Measurements from ENCODE around the gene TMEM229A.

Gene TMEM229A

DNA sequence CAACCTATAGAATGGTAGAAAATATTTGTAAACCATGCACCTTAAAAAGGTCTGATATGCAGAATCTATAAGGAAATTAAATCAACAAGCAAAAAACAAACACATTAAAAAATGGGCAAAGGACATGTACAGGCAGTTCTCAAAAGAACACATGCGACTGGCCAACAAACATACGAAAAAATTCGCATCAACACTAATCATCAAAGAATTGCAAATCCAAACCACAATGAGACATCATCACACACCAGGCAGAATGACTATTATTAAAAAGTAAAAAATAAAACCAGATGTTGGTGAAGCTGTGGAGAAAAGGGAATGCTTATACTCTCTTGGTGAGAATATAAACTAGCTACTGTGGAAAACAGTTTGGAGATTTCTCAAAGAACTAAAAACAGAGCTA, 33.2 kb downstream of the TMEM229A start:
- Histone ChIP-seq H3K4me3 (ENCODE audit: low read length, poor library complexity, severe bottlenecking) (no peak overlapping the region), H2AFZ (ENCODE audit: low read length) (no peak overlapping the region)

DNA sequence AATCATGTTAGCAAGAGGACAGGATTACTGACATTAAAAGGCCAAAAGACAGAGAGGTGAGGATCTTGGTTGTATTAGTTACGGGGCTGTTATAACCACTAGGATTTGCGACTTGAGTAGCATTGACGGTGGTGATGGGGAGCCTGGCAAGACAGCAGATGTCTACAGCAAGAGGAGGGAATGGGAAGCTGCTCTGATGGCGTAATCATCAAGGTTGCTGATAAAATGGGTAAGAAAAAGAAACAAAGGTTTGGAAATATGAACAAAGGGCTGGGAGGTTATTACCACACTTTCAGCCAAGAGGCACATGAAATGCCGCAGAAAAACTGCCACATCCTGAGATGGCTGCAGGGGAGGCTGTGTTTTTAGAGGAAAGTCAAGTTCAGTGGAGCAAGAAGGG, 33.9 kb downstream of the TMEM229A start:
- H3K9me2 ChIP-seq (replicated peaks; ENCODE audit: low read depth, low read length), result no peaks in the 10 kb centered on the region
- no peaks in the 10 kb centered on the region for H3K79me2 ChIP-seq (ENCODE audit: insufficient read depth, low read length)
- no peak overlapping the region for H3K4me2 ChIP-seq (ENCODE audit: low read depth, low read length, poor library complexity, severe bottlenecking)
- no peak overlapping the region for H3K4me3 ChIP-seq (ENCODE audit: low read length, poor library complexity, severe bottlenecking)
- TF ChIP-seq EZH2phosphoT487 (IDR thresholded peaks at IDR 0.05; ENCODE audit: borderline replicate concordance), result no peak
- TF ChIP-seq, protein P1, sequence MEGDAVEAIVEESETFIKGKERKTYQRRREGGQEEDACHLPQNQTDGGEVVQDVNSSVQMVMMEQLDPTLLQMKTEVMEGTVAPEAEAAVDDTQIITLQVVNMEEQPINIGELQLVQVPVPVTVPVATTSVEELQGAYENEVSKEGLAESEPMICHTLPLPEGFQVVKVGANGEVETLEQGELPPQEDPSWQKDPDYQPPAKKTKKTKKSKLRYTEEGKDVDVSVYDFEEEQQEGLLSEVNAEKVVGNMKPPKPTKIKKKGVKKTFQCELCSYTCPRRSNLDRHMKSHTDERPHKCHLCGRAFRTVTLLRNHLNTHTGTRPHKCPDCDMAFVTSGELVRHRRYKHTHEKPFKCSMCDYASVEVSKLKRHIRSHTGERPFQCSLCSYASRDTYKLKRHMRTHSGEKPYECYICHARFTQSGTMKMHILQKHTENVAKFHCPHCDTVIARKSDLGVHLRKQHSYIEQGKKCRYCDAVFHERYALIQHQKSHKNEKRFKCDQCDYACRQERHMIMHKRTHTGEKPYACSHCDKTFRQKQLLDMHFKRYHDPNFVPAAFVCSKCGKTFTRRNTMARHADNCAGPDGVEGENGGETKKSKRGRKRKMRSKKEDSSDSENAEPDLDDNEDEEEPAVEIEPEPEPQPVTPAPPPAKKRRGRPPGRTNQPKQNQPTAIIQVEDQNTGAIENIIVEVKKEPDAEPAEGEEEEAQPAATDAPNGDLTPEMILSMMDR (conservative IDR thresholded peaks at IDR 0.05; ENCODE audit: low read length), result no peak
- no peaks in the 10 kb centered on the region for H3K27me3 ChIP-seq (ENCODE audit: insufficient read depth, low read length, poor library complexity, severe bottlenecking)
- no peak overlapping the region for H3K9ac ChIP-seq (ENCODE audit: low read depth, low read length, poor library complexity, severe bottlenecking)
- H3K9me3 ChIP-seq (ENCODE audit: insufficient read depth, low read depth, low read length), result no peaks in the 10 kb centered on the region
- H4K20me1 ChIP-seq (ENCODE audit: insufficient read depth, low read length, poor library complexity, severe bottlenecking), result no peaks in the 10 kb centered on the region
- H3F3A ChIP-seq (ENCODE audit: low read depth), result no peaks in the 10 kb centered on the region
- H2AFZ ChIP-seq (ENCODE audit: low read length), result no peak overlapping the region
- no peaks in the 10 kb centered on the region for H3K36me3 ChIP-seq (ENCODE audit: insufficient read depth, low read length)
- no peaks in the 10 kb centered on the region for H3K4me1 ChIP-seq (ENCODE audit: insufficient read depth, low read length, poor library complexity, severe bottlenecking)

More for the DNA sequence above, 33.2 kb downstream of the TMEM229A start:
- no peaks in the 10 kb centered on the region for H3K9me2 ChIP-seq (replicated peaks; ENCODE audit: low read depth, low read length)
- no peaks in the 10 kb centered on the region for H3F3A ChIP-seq (ENCODE audit: low read depth)
- TF ChIP-seq, protein P1 (conservative IDR thresholded peaks at IDR 0.05; ENCODE audit: low read length), result no peak
- TF ChIP-seq EZH2phosphoT487 (IDR thresholded peaks at IDR 0.05; ENCODE audit: borderline replicate concordance), result no peak
- H4K20me1 ChIP-seq (ENCODE audit: insufficient read depth, low read length, poor library complexity, severe bottlenecking), result no peaks in the 10 kb centered on the region
- H3K9ac ChIP-seq (ENCODE audit: low read depth, low read length, poor library complexity, severe bottlenecking), result no peak overlapping the region
- no peaks in the 10 kb centered on the region for H3K79me2 ChIP-seq (ENCODE audit: insufficient read depth, low read length)
- no peaks in the 10 kb centered on the region; the same call in 1 of the 2 replicates for H3K9me3 ChIP-seq (ENCODE audit: insufficient read depth, low read depth, low read length)
- H3K4me2 ChIP-seq (ENCODE audit: low read depth, low read length, poor library complexity, severe bottlenecking), result no peak overlapping the region
- no peaks in the 10 kb centered on the region for H3K36me3 ChIP-seq (ENCODE audit: insufficient read depth, low read length)
- H3K4me1 ChIP-seq (ENCODE audit: insufficient read depth, low read length, poor library complexity, severe bottlenecking), result no peaks in the 10 kb centered on the region
- no peaks in the 10 kb centered on the region for H3K27me3 ChIP-seq (ENCODE audit: insufficient read depth, low read length, poor library complexity, severe bottlenecking)

DNA sequence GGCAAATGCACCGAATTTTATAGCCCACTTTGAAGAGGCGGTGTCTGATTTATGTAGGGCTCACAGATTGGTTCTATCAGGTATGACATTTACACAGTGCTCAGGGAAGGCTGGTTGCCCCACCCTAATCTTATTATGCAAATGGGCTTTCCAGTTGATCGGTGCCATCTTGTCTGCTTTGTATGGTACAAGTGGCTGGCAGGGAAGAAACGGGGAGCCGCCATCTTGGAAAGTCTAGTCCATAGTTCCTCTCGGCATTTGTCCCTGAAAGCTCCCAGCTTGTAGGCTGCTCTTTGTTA, 36.6 kb downstream of the TMEM229A start:
- no peak overlapping the region for H3K9ac ChIP-seq (ENCODE audit: low read depth, low read length, poor library complexity, severe bottlenecking)
- no peaks in the 10 kb centered on the region for H3K27me3 ChIP-seq (ENCODE audit: insufficient read depth, low read length, poor library complexity, severe bottlenecking)
- no peak for TF ChIP-seq EZH2phosphoT487 (IDR thresholded peaks at IDR 0.05; ENCODE audit: borderline replicate concordance)
- TF ChIP-seq, protein P1 (conservative IDR thresholded peaks at IDR 0.05; ENCODE audit: low read length), result no peak
- no peaks in the 10 kb centered on the region for H3K4me1 ChIP-seq (ENCODE audit: insufficient read depth, low read length, poor library complexity, severe bottlenecking)
- no peak overlapping the region for H3K4me3 ChIP-seq (ENCODE audit: low read length, poor library complexity, severe bottlenecking)
- H3K9me2 ChIP-seq (replicated peaks; ENCODE audit: low read depth, low read length), result no peaks in the 10 kb centered on the region
- no peaks in the 10 kb centered on the region for H3K79me2 ChIP-seq (ENCODE audit: insufficient read depth, low read length)
- no peak overlapping the region for H3K4me2 ChIP-seq (ENCODE audit: low read depth, low read length, poor library complexity, severe bottlenecking)
- no peaks in the 10 kb centered on the region for H3K9me3 ChIP-seq (ENCODE audit: insufficient read depth, low read depth, low read length)
- no peak overlapping the region for H2AFZ ChIP-seq (ENCODE audit: low read length)
- no peaks in the 10 kb centered on the region for H3K36me3 ChIP-seq (ENCODE audit: insufficient read depth, low read length)
- no peaks in the 10 kb centered on the region for H4K20me1 ChIP-seq (ENCODE audit: insufficient read depth, low read length, poor library complexity, severe bottlenecking)
- H3F3A ChIP-seq (ENCODE audit: low read depth), result no peaks in the 10 kb centered on the region
